Tibial nerve (tissue), 4 donors: ENCODE data around the gene HIP1. TPM values are rescaled to one million over a fixed set of nuclear protein-coding genes. Genes with fewer than 3 reads are reported as not detected.

Experiments used
- DNase-seq, 2 donors: peaks; one replicate each; pipeline ENCODE4 v3.0.0-alpha.2; 2019; ENCODE audit warnings: low spot score in 2 of 2
- H3K27ac ChIP-seq, 4 donors: fragments of 200-600 bp; sonication (generic) in 3 of 4; one replicate each; pipeline ENCODE4 v1.5.1; 2017 to 2019; ENCODE audit warnings: mild to moderate bottlenecking in 1 of 4
- H3K27me3 ChIP-seq, 2 donors: fragments of 200-600 bp; sonication (generic) in 1 of 2; one replicate each; pipeline versions ENCODE4 v1.5.1 to v1.6.0; 2017 to 2019
- H3K36me3 ChIP-seq, 3 donors: fragments of 200-600 bp; sonication (generic); one replicate each; pipeline ENCODE4 v1.5.1; 2018 to 2019
- H3K4me1 ChIP-seq, 4 donors: fragments of 200-600 bp; sonication (generic) in 3 of 4; one replicate each; pipeline ENCODE4 v1.5.1; 2017 to 2019
- H3K4me3 ChIP-seq, 4 donors: fragments of 200-600 bp; sonication (generic) in 3 of 4; one replicate each; pipeline ENCODE4 v1.5.1; 2017 to 2019; ENCODE audit warnings: mild to moderate bottlenecking in 1 of 4, moderate library complexity in 1 of 4
- H3K9me3 ChIP-seq, 4 donors: fragments of 200-600 bp; sonication (generic) in 3 of 4; one replicate each; pipeline ENCODE4 v1.5.1; 2017 to 2019
- EP300 ChIP-seq, 2 donors: sonication (generic); formaldehyde crosslinking; IDR thresholded peaks; one replicate each; pipeline ENCODE4 v1.6.1; 2017; ENCODE audit warnings: antibody characterized with exemption in 2 of 2, mild to moderate bottlenecking in 1 of 2
- POLR2A ChIP-seq, 2 donors: fragments of 450-650 bp; IDR thresholded peaks; one replicate each; pipeline ENCODE4 v1.6.1; 2017; ENCODE audit warnings: antibody characterized with exemption in 2 of 2, mild to moderate bottlenecking in 2 of 2, moderate library complexity in 2 of 2
- WGBS, 2 donors: methylation state at CpG; one replicate each; pipeline ENCODE4 v1.1.5; 2018; 5-methylcytosine and 5-hydroxymethylcytosine counted together
- total RNA-seq, 4 donors: library from RNA; depleted of rRNA; stranded (reverse); fragments of >200 nt; gene quantifications; one replicate each; pipeline ENCODE4 v1.1.0, GENCODE V29; 2016
- TF ChIP-seq, protein P1 (sequence below), 5 experiments: fragments of 200-600 bp in 3 of 5; fragments of 450-650 bp in 2 of 5; sonication (generic) in 3 of 5; IDR thresholded peaks; one replicate each; pipeline ENCODE4 v1.5.1; 2016 to 2019; ENCODE audit warnings: antibody characterized with exemption in 5 of 5, mild to moderate bottlenecking in 3 of 5, moderate library complexity in 2 of 5

The HIP1 gene
- total RNA-seq, 4 donors from 2014 or later, result 43.2 to 59.7 (median 49.8) TPM

DNA sequence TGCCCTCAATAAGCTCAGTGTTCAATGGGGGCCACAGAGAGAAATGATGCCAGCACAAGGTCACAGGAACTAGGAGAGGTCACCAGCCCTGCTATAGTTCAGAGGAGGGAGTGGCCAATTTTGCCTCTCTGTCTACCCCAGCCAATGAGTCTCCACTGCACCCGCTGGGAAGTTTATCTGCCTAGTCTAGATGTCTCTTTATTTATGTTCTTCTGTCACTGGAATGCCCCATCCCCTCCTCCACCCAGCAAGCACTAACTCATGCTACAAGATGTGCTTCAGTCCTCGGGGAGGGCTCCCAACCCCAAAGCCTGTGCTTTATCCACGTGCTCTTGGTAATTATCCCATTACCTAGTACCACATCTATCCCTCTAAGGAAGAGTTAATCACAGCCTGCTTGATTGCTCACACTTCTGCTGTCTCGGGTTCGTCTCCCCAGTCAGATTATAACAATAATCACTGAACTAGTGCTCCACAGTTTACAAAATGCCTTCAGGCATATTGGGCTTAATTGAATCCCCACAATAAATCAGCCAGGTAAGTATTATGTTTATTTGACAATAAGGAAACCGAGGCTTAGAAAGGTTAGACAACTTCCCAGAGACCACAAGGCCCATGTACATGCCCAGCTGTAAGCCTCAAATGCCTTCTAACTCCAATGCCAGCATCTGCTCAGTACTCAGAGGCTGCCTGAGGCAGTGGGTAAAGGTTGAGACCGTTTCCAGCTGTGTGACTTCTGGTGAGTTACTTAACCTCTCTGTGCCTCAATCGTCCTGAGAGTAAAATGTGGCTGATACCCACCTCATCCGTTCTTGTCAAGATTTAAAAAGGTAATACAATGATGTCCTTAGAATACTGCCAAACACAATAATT lies 3.9 kb downstream of the HIP1 start:
- H3K4me3 ChIP-seq, result no peak overlapping the region

DNA sequence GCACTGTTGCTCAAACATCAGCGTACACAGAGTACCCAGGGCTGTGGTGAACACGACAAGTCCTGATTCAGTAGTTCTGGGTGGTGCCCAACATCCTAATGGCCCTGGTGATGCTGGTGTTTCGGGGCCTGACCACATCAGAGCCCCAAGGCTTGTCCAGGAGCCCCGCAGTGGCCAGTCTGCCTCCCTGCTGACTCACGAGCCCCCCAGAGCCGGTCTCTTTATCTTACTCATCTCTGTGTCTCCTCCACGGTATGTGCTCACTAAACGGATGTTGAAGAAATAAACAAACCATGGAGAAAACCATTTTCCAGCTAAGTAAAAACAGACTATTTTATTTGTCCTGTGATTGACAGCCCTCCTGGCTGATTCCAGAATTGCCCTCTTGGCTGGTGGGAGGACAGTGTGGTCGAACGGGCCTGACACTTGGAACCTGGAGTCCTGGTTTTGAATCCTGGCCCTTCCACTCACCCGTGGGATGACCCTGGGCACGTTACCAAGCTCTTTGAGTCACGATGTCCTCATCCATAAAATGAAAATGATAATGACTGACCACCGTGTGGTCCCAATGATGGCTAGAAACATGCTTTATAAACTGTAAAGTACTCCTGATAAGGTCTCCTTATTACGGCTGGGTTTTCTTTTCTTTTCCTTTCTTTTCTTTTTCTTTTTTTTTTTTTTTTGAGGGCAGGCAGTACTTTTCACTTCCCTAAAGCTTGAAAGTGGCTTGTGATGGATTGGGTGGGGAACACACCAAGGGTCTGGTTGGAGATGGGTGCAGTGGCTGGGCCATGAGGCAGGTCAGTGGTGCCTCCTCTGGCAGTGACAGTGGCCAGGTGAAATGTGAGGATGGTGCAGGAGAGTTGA lies 5.7 kb downstream of the HIP1 start:
- WGBS, 2 donors, result 59 to 60% methylated on average over 14 to 15 of the region's 15 CpGs
- Histone ChIP-seq H3K27ac (peak overlapping the region in 3 of 4 donors; percentile 32 to 73 (median 70)), H3K4me3 (no peak overlapping the region), H3K27me3 (no peaks in the 10 kb centered on the region), H3K36me3 (peaks cover 0 to 8% (median 0%) of the 10 kb centered on the region in 3 donors), H3K4me1 (peaks cover 0 to 67% (median 3%) of the 10 kb centered on the region in 4 donors), H3K9me3 (no peaks in the 10 kb centered on the region)
- DNase-seq, result no peak
- TF ChIP-seq EP300 (IDR thresholded peaks at IDR 0.05) (no peak), POLR2A (IDR thresholded peaks at IDR 0.05) (no peak)
- TF ChIP-seq, protein P1, sequence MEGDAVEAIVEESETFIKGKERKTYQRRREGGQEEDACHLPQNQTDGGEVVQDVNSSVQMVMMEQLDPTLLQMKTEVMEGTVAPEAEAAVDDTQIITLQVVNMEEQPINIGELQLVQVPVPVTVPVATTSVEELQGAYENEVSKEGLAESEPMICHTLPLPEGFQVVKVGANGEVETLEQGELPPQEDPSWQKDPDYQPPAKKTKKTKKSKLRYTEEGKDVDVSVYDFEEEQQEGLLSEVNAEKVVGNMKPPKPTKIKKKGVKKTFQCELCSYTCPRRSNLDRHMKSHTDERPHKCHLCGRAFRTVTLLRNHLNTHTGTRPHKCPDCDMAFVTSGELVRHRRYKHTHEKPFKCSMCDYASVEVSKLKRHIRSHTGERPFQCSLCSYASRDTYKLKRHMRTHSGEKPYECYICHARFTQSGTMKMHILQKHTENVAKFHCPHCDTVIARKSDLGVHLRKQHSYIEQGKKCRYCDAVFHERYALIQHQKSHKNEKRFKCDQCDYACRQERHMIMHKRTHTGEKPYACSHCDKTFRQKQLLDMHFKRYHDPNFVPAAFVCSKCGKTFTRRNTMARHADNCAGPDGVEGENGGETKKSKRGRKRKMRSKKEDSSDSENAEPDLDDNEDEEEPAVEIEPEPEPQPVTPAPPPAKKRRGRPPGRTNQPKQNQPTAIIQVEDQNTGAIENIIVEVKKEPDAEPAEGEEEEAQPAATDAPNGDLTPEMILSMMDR (IDR thresholded peaks at IDR 0.05), result no peak

More for the DNA sequence above, 3.9 kb downstream of the HIP1 start:
- WGBS, 2 donors, result 66 to 70% methylated on average over 9 of the region's 9 CpGs
- no peak for DNase-seq
- H3K36me3 ChIP-seq, result peaks cover 0 to 8% (median 0%) of the 10 kb centered on the region in 3 donors
- no peak for TF ChIP-seq EP300 (IDR thresholded peaks at IDR 0.05)
- TF ChIP-seq, protein P1 (IDR thresholded peaks at IDR 0.05), result no peak
- H3K27ac ChIP-seq, result peak overlapping the region in 1 of 4 donors; percentile 63
- H3K27me3 ChIP-seq, result no peaks in the 10 kb centered on the region
- peaks cover 0 to 60% (median 4%) of the 10 kb centered on the region in 4 donors for H3K4me1 ChIP-seq
- no peaks in the 10 kb centered on the region for H3K9me3 ChIP-seq

DNA sequence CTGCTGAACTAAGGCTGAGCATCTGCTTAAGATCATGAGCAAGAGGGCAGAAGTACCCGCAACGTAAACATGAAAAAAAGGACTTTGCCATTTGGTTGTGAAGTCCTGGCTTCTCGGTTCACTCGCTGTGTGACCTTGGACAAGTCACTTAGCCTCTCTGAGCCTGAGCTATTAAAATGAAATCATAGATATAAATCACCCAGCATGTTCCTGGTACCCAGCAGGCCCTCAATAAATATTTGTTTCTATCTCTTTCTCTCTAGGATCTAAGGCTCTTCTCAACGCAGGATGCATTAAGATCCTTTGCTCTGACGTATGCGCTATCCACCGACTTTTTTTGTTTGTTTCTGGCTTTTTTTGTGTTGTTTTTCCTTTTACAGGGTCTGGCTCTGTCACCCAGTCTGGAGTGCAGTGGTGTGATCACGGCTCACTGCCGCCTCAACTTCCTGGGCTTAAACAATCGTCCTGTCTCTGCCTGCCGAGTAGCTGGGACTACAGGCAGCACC lies 6.7 kb downstream of the HIP1 start:
- Histone ChIP-seq H3K36me3 (peaks cover 0 to 8% (median 0%) of the 10 kb centered on the region in 3 donors), H3K4me1 (peaks cover 0 to 67% (median 0%) of the 10 kb centered on the region in 4 donors), H3K4me3 (no peak overlapping the region), H3K27ac (peak overlapping the region in 2 of 4 donors; percentile 70 to 73), H3K9me3 (no peaks in the 10 kb centered on the region), H3K27me3 (no peaks in the 10 kb centered on the region)
- WGBS, 2 donors, result 81 to 88% methylated on average over 12 of the region's 12 CpGs
- DNase-seq, result no peak
- TF ChIP-seq, protein P1 (IDR thresholded peaks at IDR 0.05), result no peak
- TF ChIP-seq EP300 (IDR thresholded peaks at IDR 0.05) (no peak), POLR2A (IDR thresholded peaks at IDR 0.05) (no peak)

DNA sequence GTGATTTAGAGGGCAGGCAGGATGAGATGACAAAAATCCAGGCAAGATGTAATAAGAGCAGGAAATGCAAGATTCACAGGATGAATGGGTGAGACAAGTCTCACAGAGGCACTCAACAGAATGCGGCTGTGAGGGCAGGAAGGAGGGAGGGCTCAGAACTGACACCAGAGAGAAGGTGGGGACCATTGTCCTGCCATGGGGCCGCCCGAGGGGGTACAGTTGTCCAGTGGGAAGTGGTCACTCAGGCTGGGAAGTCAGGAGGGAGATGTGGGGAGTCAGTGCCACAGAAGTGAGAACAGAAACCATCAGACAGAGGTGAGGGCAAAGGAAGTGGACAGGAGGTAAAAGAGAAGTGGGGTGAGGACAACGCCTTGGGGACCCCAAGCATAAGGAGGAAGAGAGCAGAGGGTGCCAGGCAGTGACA lies 8.9 kb downstream of the HIP1 start:
- Histone ChIP-seq H3K4me1 (peaks cover 0 to 50% (median 0%) of the 10 kb centered on the region in 4 donors), H3K4me3 (no peak overlapping the region), H3K27me3 (no peaks in the 10 kb centered on the region), H3K9me3 (no peaks in the 10 kb centered on the region), H3K36me3 (peaks cover 0 to 8% (median 0%) of the 10 kb centered on the region in 3 donors), H3K27ac (peak overlapping the region in 1 of 4 donors; percentile 11)
- TF ChIP-seq EP300 (IDR thresholded peaks at IDR 0.05), result no peak
- no peak for TF ChIP-seq POLR2A (IDR thresholded peaks at IDR 0.05)
- TF ChIP-seq, protein P1 (IDR thresholded peaks at IDR 0.05), result no peak
- DNase-seq, result no peak
- 59% methylated on average over 4 of the region's 4 CpGs for WGBS, 2 donors
